GM12874 (cell line): Measurements from ENCODE around the gene TMIGD3.

Source experiments
- CTCF ChIP-seq: IDR thresholded peaks from 2 replicates; pipeline ENCODE4 v1.5.1; 2011; ENCODE audit warnings: low read depth, mild to moderate bottlenecking, control low read depth, low read length, moderate library complexity; ENCODE audit not compliant: insufficient read depth

Gene TMIGD3

GRCh38 chr1:111463029-111463683 is 40.3 kb downstream of the TMIGD3 start:
- TF ChIP-seq CTCF, result no peak

GRCh38 chr1:111462370-111463028 is 40.9 kb downstream of the TMIGD3 start:
- no peak for TF ChIP-seq CTCF

- TF ChIP-seq CTCF, result no peak
Observed at GRCh38 chr1:111461765-111462164, 41.7 kb downstream of the TMIGD3 start.

- TF ChIP-seq CTCF, result no peak
Observed at GRCh38 chr1:111455642-111456031, 47.8 kb downstream of the TMIGD3 start.

GRCh38 chr1:111454859-111455641 is 48.4 kb downstream of the TMIGD3 start:
- TF ChIP-seq CTCF, result no peak

- no peak for TF ChIP-seq CTCF
Observed at GRCh38 chr1:111453706-111454105, 49.7 kb downstream of the TMIGD3 start.

- no peak for TF ChIP-seq CTCF
Observed at GRCh38 chr1:111452581-111452980, 50.9 kb downstream of the TMIGD3 start.
